Measurements from ENCODE around the gene ADPRH.
"Not testable (repeated sequence)": the region's sequence is repeated elsewhere in the genome, so short reads cannot be mapped to it uniquely, and the experiment has no call there.

GRCh38 chr3:119552928-119553327 is 26.4 kb upstream of the ADPRH start:
- TF ChIP-seq CTCF (IDR thresholded peaks at IDR 0.05); ZFX (IDR thresholded peaks at IDR 0.05; ENCODE audit: borderline replicate concordance): not testable (repeated sequence)
